Gastrocnemius medialis (tissue), 4 donors: ENCODE measurements around the gene PTGER1. TPM values are rescaled to one million over a fixed set of nuclear protein-coding genes. Genes with fewer than 3 reads are reported as not detected.

Experiments
- ATAC-seq, 2 donors: fragments of 150-250 bp; one replicate each; pipeline ENCODE4 v1.9.1; 2016
- DNase-seq, 2 donors: peaks; one replicate each; pipeline ENCODE4 v3.0.0-alpha.2; 2019
- H3K27ac ChIP-seq, 4 donors: fragments of 200-600 bp; sonication (generic); 1 replicate in 1 of 4; 2 replicates in 3 of 4; pipeline ENCODE4 v1.5.1; 2016 to 2018; ENCODE audit warnings: mild to moderate bottlenecking in 2 of 4, moderate library complexity in 1 of 4
- H3K27me3 ChIP-seq, 3 donors: fragments of 200-600 bp; sonication (generic) in 2 of 3; 1 replicate in 1 of 3; 2 replicates in 2 of 3; pipeline versions ENCODE4 v1.5.1 to v1.6.0; 2016 to 2019; ENCODE audit warnings: mild to moderate bottlenecking in 1 of 3, moderate library complexity in 1 of 3
- H3K36me3 ChIP-seq, 2 donors: fragments of 200-600 bp; sonication (generic) in 1 of 2; one replicate each; pipeline ENCODE4 v1.5.1; 2017 to 2018
- H3K4me1 ChIP-seq, 2 donors: fragments of 200-600 bp; sonication (generic) in 1 of 2; one replicate each; pipeline ENCODE4 v1.5.1; 2016 to 2017; ENCODE audit warnings: mild to moderate bottlenecking in 2 of 2
- H3K4me3 ChIP-seq, 4 donors: fragments of 200-600 bp; sonication (generic) in 3 of 4; 1 replicate in 1 of 4; 2 replicates in 3 of 4; pipeline ENCODE4 v1.5.1; 2016 to 2019; ENCODE audit warnings: mild to moderate bottlenecking in 2 of 4
- H3K9me3 ChIP-seq, 3 donors: fragments of 200-600 bp; sonication (generic) in 2 of 3; 1 replicate in 1 of 3; 2 replicates in 2 of 3; pipeline ENCODE4 v1.5.1; 2016 to 2019
- CTCF ChIP-seq, 5 experiments: fragments of 450-650 bp in 3 of 5; fragments of 200-600 bp in 2 of 5; sonication (generic) in 2 of 5; IDR thresholded peaks in 4 of 5; conservative IDR thresholded peaks in 1 of 5; 1 replicate in 4 of 5; 2 replicates in 1 of 5; pipeline ENCODE4 v1.5.1; 2016 to 2019; ENCODE audit warnings: antibody characterized with exemption in 5 of 5, mild to moderate bottlenecking in 3 of 5, moderate library complexity in 3 of 5
- POLR2A ChIP-seq, 2 donors: fragments of 450-650 bp; IDR thresholded peaks; one replicate each; pipeline ENCODE4 v1.6.1; 2017; ENCODE audit warnings: antibody characterized with exemption in 2 of 2, mild to moderate bottlenecking in 2 of 2, moderate library complexity in 2 of 2
- in situ Hi-C, 4 donors: fragments of 200-750 bp; cut with MboI; loops; one replicate each; pipeline versions ENCODE4 v1.15.0 to v1.8.0; 2017; ENCODE audit warnings: low sequenced_read_pairs in 4 of 4
- intact Hi-C: fragments of 100-400 bp; cut with DNase I; formaldehyde crosslinking; loops from one replicate; pipeline ENCODE4 v1.15.1; 2023; ENCODE audit warnings: low total_unique reads
- total RNA-seq, 4 donors: library from RNA; depleted of rRNA; stranded (reverse); fragments of >200 nt; gene quantifications; one replicate each; pipeline versions ENCODE4 v1.1.0 to v1.2.3, GENCODE V29; 2016

The PTGER1 gene
- total RNA-seq, 4 donors from 2014 or later: 0.29 TPM; not detected in 3

GRCh38 chr19:14515501-14516047 lies 40.4 kb upstream of the PTGER1 start:
- Histone ChIP-seq H3K27ac (peak overlapping the region; percentile 96 to 100 (median 100)), H3K9me3 (no peaks in the 10 kb centered on the region), H3K27me3 (no peaks in the 10 kb centered on the region), H3K36me3 (peaks cover 0 to 22% of the 10 kb centered on the region in 2 donors), H3K4me1 (peaks cover 31 to 33% of the 10 kb centered on the region in 2 donors), H3K4me3 (peak overlapping the region in 3 of 4 donors; percentile 68 to 93 (median 84))
- in situ Hi-C loops: loop anchor here in 1 of 4 donors (10.0 kb wide), 1 partner anchor 49 kb away; no protein-coding TSS in a partner anchor
- TF ChIP-seq CTCF (IDR thresholded peaks at IDR 0.05 in 4 of 5, conservative IDR thresholded peaks at IDR 0.05 in 1 of 5) (no peak), POLR2A (IDR thresholded peaks at IDR 0.05) (no peak)
- DNase-seq (no peak), ATAC-seq (no peak)
- intact Hi-C loops: loop anchor here (5.0 kb wide), 1 partner anchor 133 kb away; the partner anchor contains the start of gene ADGRE5

- in situ Hi-C loops (loop anchor here in 1 of 4 donors (10.0 kb wide), 1 partner anchor 50 kb away; no protein-coding TSS in a partner anchor), intact Hi-C loops (no loop called here)
- peak overlapping the region in 3 of 4 donors; percentile 33 to 48 (median 43) for H3K27ac ChIP-seq
- no peak overlapping the region for H3K4me3 ChIP-seq
- DNase-seq (no peak), ATAC-seq (no peak)
- peaks cover 34 to 41% of the 10 kb centered on the region in 2 donors for H3K4me1 ChIP-seq
- no peak for TF ChIP-seq POLR2A (IDR thresholded peaks at IDR 0.05)
- TF ChIP-seq CTCF (IDR thresholded peaks at IDR 0.05 in 4 of 5, conservative IDR thresholded peaks at IDR 0.05 in 1 of 5): no peak
- no peaks in the 10 kb centered on the region for H3K27me3 ChIP-seq
- H3K9me3 ChIP-seq: no peaks in the 10 kb centered on the region
- H3K36me3 ChIP-seq: peaks cover 0 to 22% of the 10 kb centered on the region in 2 donors
Measured at GRCh38 chr19:14514215-14514863, 39.2 kb upstream of the PTGER1 start.

GRCh38 chr19:14512406-14512961 lies 37.3 kb upstream of the PTGER1 start:
- TF ChIP-seq POLR2A (IDR thresholded peaks at IDR 0.05) (no peak), CTCF (IDR thresholded peaks at IDR 0.05 in 4 of 5, conservative IDR thresholded peaks at IDR 0.05 in 1 of 5) (no peak)
- peaks cover 0 to 22% of the 10 kb centered on the region in 2 donors for H3K36me3 ChIP-seq
- intact Hi-C loops (no loop called here), in situ Hi-C loops (loop anchor here in 1 of 4 donors (10.0 kb wide), 1 partner anchor 52 kb away; no protein-coding TSS in a partner anchor)
- DNase-seq (no peak), ATAC-seq (no peak)
- no peaks in the 10 kb centered on the region for H3K27me3 ChIP-seq
- H3K4me3 ChIP-seq: no peak overlapping the region
- peaks cover 34 to 35% of the 10 kb centered on the region in 2 donors for H3K4me1 ChIP-seq
- H3K27ac ChIP-seq: peak overlapping the region in 1 of 4 donors; percentile 48
- H3K9me3 ChIP-seq: no peaks in the 10 kb centered on the region

- no peaks in the 10 kb centered on the region for H3K9me3 ChIP-seq
- peaks cover 24 to 27% of the 10 kb centered on the region in 2 donors for H3K4me1 ChIP-seq
- peaks cover 0 to 18% of the 10 kb centered on the region in 2 donors for H3K36me3 ChIP-seq
- ATAC-seq (no peak), DNase-seq (no peak)
- no peaks in the 10 kb centered on the region for H3K27me3 ChIP-seq
- intact Hi-C loops: no loop called here
- H3K27ac ChIP-seq: peak overlapping the region; percentile 45 to 70 (median 58)
- H3K4me3 ChIP-seq: no peak overlapping the region
- in situ Hi-C loops: loop anchor here in 1 of 4 donors (10.0 kb wide), 1 partner anchor 54 kb away; no protein-coding TSS in a partner anchor
- no peak for TF ChIP-seq CTCF (IDR thresholded peaks at IDR 0.05 in 4 of 5, conservative IDR thresholded peaks at IDR 0.05 in 1 of 5)
- no peak for TF ChIP-seq POLR2A (IDR thresholded peaks at IDR 0.05)
Measured at GRCh38 chr19:14511229-14511593, 36.1 kb upstream of the PTGER1 start.
